Gastrocnemius medialis (tissue), 4 donors: ENCODE measurements around the gene CAMKK2.

Source experiments
- CTCF ChIP-seq, 5 experiments: fragments of 450-650 bp in 3 of 5; fragments of 200-600 bp in 2 of 5; sonication (generic) in 2 of 5; IDR thresholded peaks in 4 of 5; conservative IDR thresholded peaks in 1 of 5; 1 replicate in 4 of 5; 2 replicates in 1 of 5; pipeline ENCODE4 v1.5.1; 2016 to 2019; ENCODE audit warnings: antibody characterized with exemption in 5 of 5, mild to moderate bottlenecking in 3 of 5, moderate library complexity in 3 of 5
- POLR2A ChIP-seq, 2 donors: fragments of 450-650 bp; IDR thresholded peaks; one replicate each; pipeline ENCODE4 v1.6.1; 2017; ENCODE audit warnings: antibody characterized with exemption in 2 of 2, mild to moderate bottlenecking in 2 of 2, moderate library complexity in 2 of 2

- TF ChIP-seq CTCF (IDR thresholded peaks at IDR 0.05 in 4 of 5, conservative IDR thresholded peaks at IDR 0.05 in 1 of 5) (no peak), POLR2A (IDR thresholded peaks at IDR 0.05) (no peak)
Measured at GRCh38 chr12:121227294-121227693, 69.2 kb downstream of the CAMKK2 start.
